H9 (cell line): ENCODE measurements around the gene GFPT2. TPM values are rescaled to one million over a fixed set of nuclear protein-coding genes. Genes with fewer than 3 reads are reported as not detected.

Experiments used
- DNase-seq: peaks from one replicate; pipeline ENCODE4 v3.0.0-alpha.2; 2017
- H2AFZ ChIP-seq: one replicate; pipeline ENCODE4 v1.6.1; 2013; ENCODE audit warnings: mild to moderate bottlenecking, low read length, control low read depth, moderate library complexity
- H2AK5ac ChIP-seq: 2 replicates; pipeline ENCODE4 v1.6.1; 2013; ENCODE audit warnings: low read length, control low read depth, mixed read lengths; ENCODE audit not compliant: insufficient read length
- H2BK120ac ChIP-seq: one replicate; pipeline ENCODE4 v1.6.1; 2013; ENCODE audit warnings: low read depth, mild to moderate bottlenecking, low read length, control low read depth, inconsistent platforms; ENCODE audit not compliant: poor library complexity, severe bottlenecking
- H2BK12ac ChIP-seq: 2 replicates; pipeline ENCODE4 v1.6.1; 2013; ENCODE audit warnings: low read length, control low read depth, mixed read lengths, low read depth; ENCODE audit not compliant: insufficient read length
- H2BK15ac ChIP-seq: 2 replicates; pipeline ENCODE4 v1.6.1; 2013; ENCODE audit warnings: low read depth, low read length, control low read depth
- H2BK20ac ChIP-seq: one replicate; pipeline ENCODE4 v1.6.1; 2013; ENCODE audit warnings: low read depth, mild to moderate bottlenecking, low read length, control low read depth, inconsistent platforms; ENCODE audit not compliant: poor library complexity, severe bottlenecking
- H2BK5ac ChIP-seq: 2 replicates; pipeline ENCODE4 v1.6.1; 2013; ENCODE audit warnings: low read length, control low read depth, mixed read lengths; ENCODE audit not compliant: insufficient read length
- H3K14ac ChIP-seq: 2 replicates; pipeline ENCODE4 v1.6.1; 2013; ENCODE audit warnings: low read length, control low read depth; ENCODE audit not compliant: insufficient read depth
- H3K18ac ChIP-seq: 2 replicates; pipeline ENCODE4 v1.6.1; 2013; ENCODE audit warnings: low read depth, mild to moderate bottlenecking, mixed read lengths, low read length, control low read depth; ENCODE audit not compliant: insufficient read length
- H3K23ac ChIP-seq: 2 replicates; pipeline ENCODE4 v1.6.1; 2013; ENCODE audit warnings: low read length, control low read depth, mixed read lengths, low read depth; ENCODE audit not compliant: insufficient read length
- H3K23me2 ChIP-seq: 2 replicates; pipeline ENCODE4 v1.6.1; 2013; ENCODE audit warnings: low read depth, mild to moderate bottlenecking, mixed read lengths, low read length, control low read depth; ENCODE audit not compliant: insufficient read length, poor library complexity, severe bottlenecking
- H3K27ac ChIP-seq: 2 replicates; pipeline ENCODE4 v1.5.1; 2013; ENCODE audit warnings: low read length, control low read depth, mixed read lengths, low read depth; ENCODE audit not compliant: insufficient read length
- H3K27me3 ChIP-seq: 2 replicates; pipeline ENCODE4 v1.6.1; 2013; ENCODE audit warnings: low read length, control low read depth, inconsistent platforms; ENCODE audit not compliant: insufficient read depth
- H3K4ac ChIP-seq: 2 replicates; pipeline ENCODE4 v1.6.1; 2013; ENCODE audit warnings: low read depth, mild to moderate bottlenecking, control low read depth, inconsistent platforms, low read length, moderate library complexity
- H3K4me1 ChIP-seq: 2 replicates; pipeline ENCODE4 v1.6.1; 2013; ENCODE audit warnings: low read length, control low read depth, inconsistent platforms; ENCODE audit not compliant: insufficient read depth
- H3K4me2 ChIP-seq: 2 replicates; pipeline ENCODE4 v1.6.1; 2013; ENCODE audit warnings: low read length, control low read depth, mixed read lengths; ENCODE audit not compliant: insufficient read length, insufficient read depth
- H3K56ac ChIP-seq: 2 replicates; pipeline ENCODE4 v1.6.1; 2013; ENCODE audit warnings: low read depth, mild to moderate bottlenecking, mixed read lengths, low read length, control low read depth; ENCODE audit not compliant: insufficient read length
- H3K79me1 ChIP-seq: 2 replicates; pipeline ENCODE4 v1.6.1; 2013; ENCODE audit warnings: low read depth, mild to moderate bottlenecking, moderate library complexity, low read length, control low read depth, inconsistent platforms; ENCODE audit not compliant: insufficient read depth, poor library complexity, severe bottlenecking
- H3K79me2 ChIP-seq: 2 replicates; pipeline ENCODE4 v1.6.1; 2013; ENCODE audit warnings: low read length, control low read depth, inconsistent platforms; ENCODE audit not compliant: insufficient read depth
- H3K9ac ChIP-seq: 2 replicates; pipeline ENCODE4 v1.6.1; 2013; ENCODE audit warnings: low read length, control low read depth, mixed read lengths; ENCODE audit not compliant: insufficient read length; ENCODE audit errors: extremely low read depth
- H3K9me3 ChIP-seq: one replicate; pipeline ENCODE4 v1.6.1; 2013; ENCODE audit warnings: low read depth, low read length, inconsistent platforms; ENCODE audit not compliant: control insufficient read depth
- H3T11ph ChIP-seq: one replicate; pipeline ENCODE4 v1.6.1; 2013; ENCODE audit warnings: mild to moderate bottlenecking, low read length, control low read depth, inconsistent platforms
- H4K20me1 ChIP-seq: one replicate; pipeline ENCODE4 v1.6.1; 2013; ENCODE audit not compliant: control insufficient read depth, insufficient read length, insufficient read depth
- H4K5ac ChIP-seq: 2 replicates; pipeline ENCODE4 v1.6.1; 2013; ENCODE audit warnings: low read depth, mild to moderate bottlenecking, mixed read lengths, low read length, control low read depth; ENCODE audit not compliant: insufficient read length
- H4K8ac ChIP-seq: replicated peaks from 2 replicates; pipeline ENCODE4 v1.6.1; 2013; ENCODE audit warnings: low read length, control low read depth, mixed read lengths, low read depth; ENCODE audit not compliant: insufficient read length
- H4K91ac ChIP-seq: 2 replicates; pipeline ENCODE4 v1.6.1; 2013; ENCODE audit warnings: low read depth, mild to moderate bottlenecking, moderate library complexity, mixed read lengths, low read length, control low read depth; ENCODE audit not compliant: insufficient read length
- H3K27ac Mint-ChIP-seq, 3 experiments: 2 replicates in 2 of 3; 3 replicates in 1 of 3; pipeline ENCODE4 v1.8.0; 2020 to 2021; ENCODE audit warnings: mixed read lengths in 3 of 3, mild to moderate bottlenecking in 1 of 3, moderate library complexity in 1 of 3
- H3K27me3 Mint-ChIP-seq: 2 replicates; pipeline ENCODE4 v1.8.0; 2021; ENCODE audit warnings: low read depth, mild to moderate bottlenecking, moderate library complexity, mixed read lengths
- H3K36me3 Mint-ChIP-seq, 3 experiments: 2 replicates in 2 of 3; 3 replicates in 1 of 3; pipeline ENCODE4 v1.8.0; 2020 to 2021; ENCODE audit warnings: low read depth in 3 of 3, mixed read lengths in 3 of 3; ENCODE audit not compliant: insufficient read depth in 1 of 3
- H3K4me1 Mint-ChIP-seq, 2 experiments: 2 replicates each; pipeline ENCODE4 v1.8.0; 2020; ENCODE audit warnings: mixed read lengths in 2 of 2
- H3K4me3 Mint-ChIP-seq, 2 experiments: 2 replicates in 1 of 2; 3 replicates in 1 of 2; pipeline ENCODE4 v1.8.0; 2020 to 2021; ENCODE audit warnings: mild to moderate bottlenecking in 2 of 2, mixed read lengths in 2 of 2, moderate library complexity in 1 of 2
- H3K9me3 Mint-ChIP-seq, 2 experiments: 2 replicates in 1 of 2; 3 replicates in 1 of 2; pipeline ENCODE4 v1.8.0; 2020; ENCODE audit warnings: mild to moderate bottlenecking in 2 of 2, mixed read lengths in 2 of 2, moderate library complexity in 1 of 2
- CTCF ChIP-seq: fragments of 200-600 bp; sonication (generic); conservative IDR thresholded peaks from 3 replicates; pipeline ENCODE4 v1.8.0; 2021; ENCODE audit warnings: antibody characterized with exemption, mild to moderate bottlenecking
- WGBS: extraction: QIAGEN DNeasy Blood & Tissue Kit; methylation state at CpG from one replicate; pipeline ENCODE4 v1.1.7; 2013; ENCODE audit warnings: missing lambda C conversion rate, low lambda C conversion rate, mixed read lengths; ENCODE audit not compliant: insufficient read length; ENCODE audit errors: extremely low coverage; 5-methylcytosine and 5-hydroxymethylcytosine counted together
- total RNA-seq: library from RNA; stranded (reverse); gene quantifications from 2 replicates; pipeline ENCODE4 v1.2.1, GENCODE V29; 2021

GFPT2 gene
- total RNA-seq, 1 experiment from 2014 or later = 89.8 TPM

- Histone ChIP-seq H3K9ac (no peak overlapping the region), H4K5ac (no peak overlapping the region), H3K27me3 (peaks cover 6% of the 10 kb centered on the region; the same call in 1 of the 2 replicates), H3K18ac (no peak overlapping the region), H3K23me2 (peaks cover 17% of the 10 kb centered on the region), H3T11ph (no peak overlapping the region), H4K20me1 (peaks cover 3% of the 10 kb centered on the region), H3K23ac (no peak overlapping the region), H3K56ac (no peak overlapping the region), H2BK120ac (no peak overlapping the region), H2AK5ac (no peak overlapping the region), H2AFZ (no peak overlapping the region), H3K9me3 (no peaks in the 10 kb centered on the region), H4K8ac (no peak overlapping the region), H3K4me1 (peaks cover 7% of the 10 kb centered on the region; the same call in 1 of the 2 replicates), H3K4me2 (peak overlapping the region; percentile 71), H3K14ac (no peak overlapping the region), H2BK15ac (no peak overlapping the region), H3K79me1 (peaks cover 4% of the 10 kb centered on the region), H2BK12ac (no peak overlapping the region), H2BK5ac (no peak overlapping the region), H3K27ac (no peak overlapping the region), H3K4ac (no peak overlapping the region), H4K91ac (no peak overlapping the region), H3K79me2 (peaks cover 32% of the 10 kb centered on the region; the same call in 1 of the 2 replicates), H2BK20ac (no peak overlapping the region)
- WGBS = no CpG with 5 or more reads among the region's 36 CpGs
- H3K4me1 Mint-ChIP-seq = peaks cover 34 to 35% of the 10 kb centered on the region in 2 experiments
- no peak for DNase-seq
- H3K27ac Mint-ChIP-seq = no peak overlapping the region
- H3K27me3 Mint-ChIP-seq = peaks cover 32% of the 10 kb centered on the region
- peaks cover 17 to 23% (median 17%) of the 10 kb centered on the region in 3 experiments for H3K36me3 Mint-ChIP-seq
- H3K9me3 Mint-ChIP-seq = peaks cover 6 to 8% of the 10 kb centered on the region in 2 experiments
- TF ChIP-seq CTCF = no peak
- peak overlapping the region; percentile 62 to 83 for H3K4me3 Mint-ChIP-seq
These were observed 880 bp upstream of the GFPT2 start for GRCh38 chr5:180353980-180354452.
